ENCODE measurements around the gene INAVA.
A peak's percentile ranks its signal among the peaks of the same experiment; 100 is the strongest.

INAVA gene

GRCh38 chr1:200877839-200878551 lies 16.7 kb upstream of the INAVA start:
- Histone ChIP-seq H3K36me3 (ENCODE audit: control insufficient read depth, insufficient read depth, low read length) (no peaks in the 10 kb centered on the region), H3K9ac (ENCODE audit: low read depth, low read length) (no peak overlapping the region), H3K4me3 (ENCODE audit: low read depth, low read length) (no peak overlapping the region), H3K27ac (ENCODE audit: low read depth, low read length) (no peak overlapping the region), H3K27me3 (ENCODE audit: control insufficient read depth, insufficient read depth, low read length) (peaks cover 18% of the 10 kb centered on the region), H3K4me1 (ENCODE audit: control insufficient read depth, insufficient read depth, low read length) (peaks cover 7% of the 10 kb centered on the region; the same call in 1 of the 2 replicates), H3K9me3 (ENCODE audit: control insufficient read depth, insufficient read depth, low read length) (no peaks in the 10 kb centered on the region)

GRCh38 chr1:200880212-200880611 lies 14.5 kb upstream of the INAVA start:
- no peak overlapping the region for H3K27ac ChIP-seq (ENCODE audit: low read depth, low read length)
- no peak overlapping the region for H3K4me3 ChIP-seq (ENCODE audit: low read depth, low read length)
- H3K27me3 ChIP-seq (ENCODE audit: control insufficient read depth, insufficient read depth, low read length): no peaks in the 10 kb centered on the region
- peaks cover 9% of the 10 kb centered on the region; the same call in 1 of the 2 replicates for H3K4me1 ChIP-seq (ENCODE audit: control insufficient read depth, insufficient read depth, low read length)
- H3K36me3 ChIP-seq (ENCODE audit: control insufficient read depth, insufficient read depth, low read length): no peaks in the 10 kb centered on the region
- H3K9ac ChIP-seq (ENCODE audit: low read depth, low read length): no peak overlapping the region
- no peaks in the 10 kb centered on the region for H3K9me3 ChIP-seq (ENCODE audit: control insufficient read depth, insufficient read depth, low read length)

GRCh38 chr1:200883118-200883517 lies 11.6 kb upstream of the INAVA start:
- no peak overlapping the region for H3K4me3 ChIP-seq (ENCODE audit: low read depth, low read length)
- H3K36me3 ChIP-seq (ENCODE audit: control insufficient read depth, insufficient read depth, low read length): no peaks in the 10 kb centered on the region
- no peaks in the 10 kb centered on the region for H3K9me3 ChIP-seq (ENCODE audit: control insufficient read depth, insufficient read depth, low read length)
- no peaks in the 10 kb centered on the region for H3K27me3 ChIP-seq (ENCODE audit: control insufficient read depth, insufficient read depth, low read length)
- peak overlapping the region; percentile 15 for H3K27ac ChIP-seq (ENCODE audit: low read depth, low read length)
- H3K9ac ChIP-seq (ENCODE audit: low read depth, low read length): no peak overlapping the region
- H3K4me1 ChIP-seq (ENCODE audit: control insufficient read depth, insufficient read depth, low read length): peaks cover 15% of the 10 kb centered on the region

GRCh38 chr1:200885623-200886402 lies 8.9 kb upstream of the INAVA start:
- Histone ChIP-seq H3K4me1 (ENCODE audit: control insufficient read depth, insufficient read depth, low read length) (peaks cover 29% of the 10 kb centered on the region), H3K4me3 (ENCODE audit: low read depth, low read length) (no peak overlapping the region)

GRCh38 chr1:200886594-200886993 lies 8.1 kb upstream of the INAVA start:
- H3K4me3 ChIP-seq (ENCODE audit: low read depth, low read length): no peak overlapping the region

More at GRCh38 chr1:200885623-200886402, 8.9 kb upstream of the INAVA start:
- Histone ChIP-seq H3K9me3 (ENCODE audit: control insufficient read depth, insufficient read depth, low read length) (no peaks in the 10 kb centered on the region), H3K9ac (ENCODE audit: low read depth, low read length) (no peak overlapping the region), H3K36me3 (ENCODE audit: control insufficient read depth, insufficient read depth, low read length) (no peaks in the 10 kb centered on the region), H3K27ac (ENCODE audit: low read depth, low read length) (no peak overlapping the region), H3K27me3 (ENCODE audit: control insufficient read depth, insufficient read depth, low read length) (0 out of 2 replicates have a peak, but pooled peaks cover 5% of the 10 kb centered on the region)

GRCh38 chr1:200887036-200887435 lies 7.7 kb upstream of the INAVA start:
- no peak overlapping the region for H3K27ac ChIP-seq (ENCODE audit: low read depth, low read length)
- H3K27me3 ChIP-seq (ENCODE audit: control insufficient read depth, insufficient read depth, low read length): 0 out of 2 replicates have a peak, but pooled peaks cover 5% of the 10 kb centered on the region
- no peak overlapping the region for H3K4me3 ChIP-seq (ENCODE audit: low read depth, low read length)
- no peaks in the 10 kb centered on the region for H3K36me3 ChIP-seq (ENCODE audit: control insufficient read depth, insufficient read depth, low read length)
- H3K4me1 ChIP-seq (ENCODE audit: control insufficient read depth, insufficient read depth, low read length): peaks cover 29% of the 10 kb centered on the region
- no peak overlapping the region for H3K9ac ChIP-seq (ENCODE audit: low read depth, low read length)
- no peaks in the 10 kb centered on the region for H3K9me3 ChIP-seq (ENCODE audit: control insufficient read depth, insufficient read depth, low read length)

More at GRCh38 chr1:200886594-200886993, 8.1 kb upstream of the INAVA start:
- Histone ChIP-seq H3K36me3 (ENCODE audit: control insufficient read depth, insufficient read depth, low read length) (no peaks in the 10 kb centered on the region), H3K27me3 (ENCODE audit: control insufficient read depth, insufficient read depth, low read length) (0 out of 2 replicates have a peak, but pooled peaks cover 5% of the 10 kb centered on the region), H3K9ac (ENCODE audit: low read depth, low read length) (no peak overlapping the region), H3K27ac (ENCODE audit: low read depth, low read length) (no peak overlapping the region), H3K4me1 (ENCODE audit: control insufficient read depth, insufficient read depth, low read length) (peaks cover 29% of the 10 kb centered on the region), H3K9me3 (ENCODE audit: control insufficient read depth, insufficient read depth, low read length) (no peaks in the 10 kb centered on the region)

- 0 out of 2 replicates have a peak, but pooled peaks cover 5% of the 10 kb centered on the region for H3K27me3 ChIP-seq (ENCODE audit: control insufficient read depth, insufficient read depth, low read length)
- no peak overlapping the region for H3K27ac ChIP-seq (ENCODE audit: low read depth, low read length)
- H3K36me3 ChIP-seq (ENCODE audit: control insufficient read depth, insufficient read depth, low read length): no peaks in the 10 kb centered on the region
- no peak overlapping the region for H3K4me3 ChIP-seq (ENCODE audit: low read depth, low read length)
- H3K9ac ChIP-seq (ENCODE audit: low read depth, low read length): no peak overlapping the region
- H3K4me1 ChIP-seq (ENCODE audit: control insufficient read depth, insufficient read depth, low read length): peaks cover 31% of the 10 kb centered on the region
- H3K9me3 ChIP-seq (ENCODE audit: control insufficient read depth, insufficient read depth, low read length): no peaks in the 10 kb centered on the region
These were observed 6.8 kb upstream of the INAVA start for GRCh38 chr1:200887772-200888348.

- 0 out of 2 replicates have a peak, but pooled peaks cover 5% of the 10 kb centered on the region for H3K27me3 ChIP-seq (ENCODE audit: control insufficient read depth, insufficient read depth, low read length)
- no peak overlapping the region for H3K9ac ChIP-seq (ENCODE audit: low read depth, low read length)
- H3K9me3 ChIP-seq (ENCODE audit: control insufficient read depth, insufficient read depth, low read length): no peaks in the 10 kb centered on the region
- H3K4me1 ChIP-seq (ENCODE audit: control insufficient read depth, insufficient read depth, low read length): peaks cover 33% of the 10 kb centered on the region
- no peaks in the 10 kb centered on the region for H3K36me3 ChIP-seq (ENCODE audit: control insufficient read depth, insufficient read depth, low read length)
- no peak overlapping the region for H3K27ac ChIP-seq (ENCODE audit: low read depth, low read length)
- no peak overlapping the region for H3K4me3 ChIP-seq (ENCODE audit: low read depth, low read length)
These were observed 6.3 kb upstream of the INAVA start for GRCh38 chr1:200888349-200888838.

GRCh38 chr1:200889571-200889970 lies 5.1 kb upstream of the INAVA start:
- 0 out of 2 replicates have a peak, but pooled peaks cover 5% of the 10 kb centered on the region for H3K27me3 ChIP-seq (ENCODE audit: control insufficient read depth, insufficient read depth, low read length)
- H3K9ac ChIP-seq (ENCODE audit: low read depth, low read length): no peak overlapping the region
- no peak overlapping the region for H3K27ac ChIP-seq (ENCODE audit: low read depth, low read length)
- no peaks in the 10 kb centered on the region for H3K36me3 ChIP-seq (ENCODE audit: control insufficient read depth, insufficient read depth, low read length)
- H3K9me3 ChIP-seq (ENCODE audit: control insufficient read depth, insufficient read depth, low read length): no peaks in the 10 kb centered on the region
- H3K4me3 ChIP-seq (ENCODE audit: low read depth, low read length): no peak overlapping the region
- H3K4me1 ChIP-seq (ENCODE audit: control insufficient read depth, insufficient read depth, low read length): peaks cover 45% of the 10 kb centered on the region

GRCh38 chr1:200890027-200890426 lies 4.7 kb upstream of the INAVA start:
- Histone ChIP-seq H3K27me3 (ENCODE audit: control insufficient read depth, insufficient read depth, low read length) (0 out of 2 replicates have a peak, but pooled peaks cover 5% of the 10 kb centered on the region), H3K36me3 (ENCODE audit: control insufficient read depth, insufficient read depth, low read length) (no peaks in the 10 kb centered on the region), H3K27ac (ENCODE audit: low read depth, low read length) (no peak overlapping the region), H3K4me3 (ENCODE audit: low read depth, low read length) (no peak overlapping the region), H3K4me1 (ENCODE audit: control insufficient read depth, insufficient read depth, low read length) (peaks cover 49% of the 10 kb centered on the region), H3K9me3 (ENCODE audit: control insufficient read depth, insufficient read depth, low read length) (no peaks in the 10 kb centered on the region), H3K9ac (ENCODE audit: low read depth, low read length) (no peak overlapping the region)
